ENCODE data around the gene TPM3.
A peak's percentile ranks its signal among the peaks of the same experiment; 100 is the strongest.
"Not testable (repeated sequence)": the region's sequence is repeated elsewhere in the genome, so short reads cannot be mapped to it uniquely, and the experiment has no call there.

The TPM3 gene

GRCh38 chr1:154191990-154192461 lies at the start of gene TPM3:
TPM3 (minus strand) TSS chr1:154192100; CDS start chr1:154192018, 82 bp downstream.
- DNase-seq: no peak

- DNase-seq: no peak
These were observed 48.5 kb upstream of the TPM3 start for GRCh38 chr1:154240294-154240833.

GRCh38 chr1:154239491-154239890 lies 47.6 kb upstream of the TPM3 start:
- no peak for DNase-seq

GRCh38 chr1:154237880-154238506 lies 46.1 kb upstream of the TPM3 start:
- DNase-seq: no peak

- DNase-seq: no peak
These were observed 45.5 kb upstream of the TPM3 start for GRCh38 chr1:154237435-154237834.

GRCh38 chr1:154236855-154237254 lies 45.0 kb upstream of the TPM3 start:
- DNase-seq: no peak

GRCh38 chr1:154233127-154233526 lies 41.2 kb upstream of the TPM3 start:
- DNase-seq: not testable (repeated sequence)

GRCh38 chr1:154231112-154231511 lies 39.2 kb upstream of the TPM3 start:
- DNase-seq: not testable (repeated sequence)

- DNase-seq: no peak
These were observed 33.5 kb upstream of the TPM3 start for GRCh38 chr1:154225370-154225769.

GRCh38 chr1:154223621-154224020 lies 31.7 kb upstream of the TPM3 start:
- DNase-seq: no peak

- DNase-seq: no peak
These were observed 31.0 kb upstream of the TPM3 start for GRCh38 chr1:154222918-154223317.

GRCh38 chr1:154222518-154222917 lies 30.6 kb upstream of the TPM3 start:
- DNase-seq: no peak

- DNase-seq: no peak
These were observed 29.5 kb upstream of the TPM3 start for GRCh38 chr1:154221278-154222001.

GRCh38 chr1:154220970-154221277 lies 29.0 kb upstream of the TPM3 start:
- no peak for DNase-seq

GRCh38 chr1:154220071-154220969 lies 28.4 kb upstream of the TPM3 start, which contains the start of gene UBAP2L:
UBAP2L (plus strand) TSS chr1:154220955; CDS start chr1:154225124, 4,169 bp downstream.
- peak; percentile 98 for DNase-seq

GRCh38 chr1:154219541-154219940 lies 27.6 kb upstream of the TPM3 start:
- DNase-seq: no peak

GRCh38 chr1:154218545-154218944 lies 26.6 kb upstream of the TPM3 start:
- DNase-seq: no peak

- DNase-seq: no peak
These were observed 21.4 kb upstream of the TPM3 start for GRCh38 chr1:154213274-154213673.

- no peak for DNase-seq
These were observed 20.2 kb upstream of the TPM3 start for GRCh38 chr1:154212083-154212482.

- no peak for DNase-seq
These were observed 16.9 kb upstream of the TPM3 start for GRCh38 chr1:154208677-154209388.

GRCh38 chr1:154207262-154207661 lies 15.4 kb upstream of the TPM3 start:
- no peak for DNase-seq

- no peak for DNase-seq
These were observed 14.3 kb upstream of the TPM3 start, which contains the start of gene CFAP141 for GRCh38 chr1:154206196-154206595. CFAP141 (minus strand) TSS chr1:154206333; CDS start chr1:154206307, 26 bp downstream.

Data from NCI-H2081 treated with DMSO at 0.1 percent for 48 hours (cell line).